Smooth muscle cell (in vitro differentiated cells): Measurements from ENCODE around the gene ATG5. TPM values are rescaled to one million over a fixed set of nuclear protein-coding genes. Genes with fewer than 3 reads are reported as not detected.

Source experiments
- DNase-seq: peaks from one replicate; lab custom pipeline; 2025; ENCODE audit not compliant: unreplicated experiment; lab: John Stamatoyannopoulos, UW
- H2AFZ ChIP-seq: fragments of 200-600 bp; sonication (generic); 2 replicates; pipeline ENCODE4 v1.6.0; 2016; ENCODE audit warnings: antibody characterized with exemption, low read depth, mild to moderate bottlenecking
- H3F3A ChIP-seq: fragments of 200-600 bp; sonication (generic); 2 replicates; pipeline ENCODE4 v1.6.0; 2017; ENCODE audit warnings: antibody characterized with exemption, low read depth
- H3K27ac ChIP-seq: fragments of 200-600 bp; sonication (generic); 2 replicates; pipeline ENCODE4 v1.5.1; 2016; ENCODE audit warnings: low read depth, mild to moderate bottlenecking
- H3K27me3 ChIP-seq: fragments of 200-600 bp; sonication (generic); 2 replicates; pipeline ENCODE4 v1.6.1; 2016; ENCODE audit warnings: low read depth, mild to moderate bottlenecking
- H3K36me3 ChIP-seq: fragments of 200-600 bp; sonication (generic); 2 replicates; pipeline ENCODE4 v1.5.1; 2016; ENCODE audit warnings: low read depth
- H3K4me1 ChIP-seq: fragments of 200-600 bp; sonication (generic); 2 replicates; pipeline ENCODE4 v1.5.1; 2016; ENCODE audit warnings: low read depth
- H3K4me2 ChIP-seq: fragments of 200-600 bp; sonication (generic); 2 replicates; pipeline ENCODE4 v1.6.0; 2016; ENCODE audit warnings: mild to moderate bottlenecking
- H3K4me3 ChIP-seq: fragments of 200-600 bp; sonication (generic); 2 replicates; pipeline ENCODE4 v1.5.1; 2016; ENCODE audit warnings: mild to moderate bottlenecking
- H3K79me2 ChIP-seq: fragments of 200-600 bp; sonication (generic); 2 replicates; pipeline ENCODE4 v1.6.0; 2016; ENCODE audit warnings: low read depth, mild to moderate bottlenecking
- H3K9ac ChIP-seq: fragments of 200-600 bp; sonication (generic); 2 replicates; pipeline ENCODE4 v1.6.0; 2016; ENCODE audit warnings: low read depth
- H3K9me3 ChIP-seq: fragments of 200-600 bp; sonication (generic); replicated peaks from 2 replicates; pipeline ENCODE4 v1.5.1; 2016; ENCODE audit warnings: low read depth
- H4K20me1 ChIP-seq: fragments of 200-600 bp; sonication (generic); 2 replicates; pipeline ENCODE4 v1.6.0; 2016; ENCODE audit warnings: low read depth
- WGBS: methylation state at CpG from one replicate; pipeline ENCODE4 v1.1.7; 2016; ENCODE audit warnings: low lambda C conversion rate; 5-methylcytosine and 5-hydroxymethylcytosine counted together
- polyA plus RNA-seq: library from polyadenylated mRNA; unstranded; fragments of >200 nt; fragmentation: Nextera tagmentation; extraction: Ambion mirVana; gene quantifications from 2 replicates; pipeline ENCODE4 v1.2.1, GENCODE V29; 2016
- total RNA-seq: library from RNA; depleted of rRNA; stranded (reverse); fragments of >200 nt; gene quantifications from 2 replicates; pipeline ENCODE4 v1.2.3, GENCODE V29; 2014
- TF ChIP-seq, protein P1 (sequence below): fragments of 200-600 bp; sonication (generic); IDR thresholded peaks from 2 replicates; pipeline ENCODE4 v1.5.1; 2017; ENCODE audit warnings: borderline replicate concordance, mild to moderate bottlenecking, antibody characterized with exemption; ENCODE audit not compliant: insufficient read depth, poor library complexity, severe bottlenecking

ATG5 gene
- total and polyA plus RNA-seq, 2 experiments from 2014 or later = 33.7 to 34.4 TPM

DNA sequence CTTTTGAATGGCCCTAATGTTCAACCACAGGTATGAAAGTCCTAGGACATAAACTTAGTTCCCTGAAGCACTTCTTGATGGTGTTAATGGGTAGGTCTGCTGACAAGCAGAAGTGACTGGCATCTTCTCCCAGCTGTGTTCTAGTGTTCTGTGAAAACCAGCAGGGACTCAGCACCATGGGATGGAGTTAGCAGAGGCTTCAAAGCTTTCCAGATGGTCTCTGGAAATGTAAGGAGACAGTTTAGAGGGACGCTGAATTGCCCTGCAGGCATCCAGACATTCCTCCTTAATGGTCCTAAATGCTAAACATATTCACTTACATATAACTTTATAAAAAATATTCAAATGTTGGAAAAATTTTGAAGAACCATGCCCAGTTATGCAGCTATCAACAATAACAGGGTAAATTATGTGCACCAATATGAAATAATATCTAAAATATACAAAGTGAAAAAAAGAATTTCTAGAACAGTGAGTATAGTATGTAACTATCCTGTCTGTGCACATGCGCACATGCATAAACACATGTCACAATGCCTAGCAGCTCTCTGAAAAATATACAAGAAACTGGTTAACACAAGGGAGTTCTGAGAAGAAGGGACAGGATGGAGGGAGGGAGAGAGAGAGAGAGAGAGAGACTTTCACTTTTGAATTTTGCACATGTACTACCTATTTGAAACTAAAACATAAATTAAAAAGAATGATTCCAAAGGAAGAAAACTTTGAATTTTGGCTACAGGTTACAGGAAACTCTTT, 152.3 kb downstream of the ATG5 start:
- 89% methylated on average over 2 of the region's 2 CpGs for WGBS
- no peaks in the 10 kb centered on the region for H3K27me3 ChIP-seq
- H3K36me3 ChIP-seq = no peaks in the 10 kb centered on the region
- H3K4me1 ChIP-seq = no peaks in the 10 kb centered on the region
- H3K4me2 ChIP-seq = no peak overlapping the region
- H3K4me3 ChIP-seq = no peak overlapping the region
- H3K79me2 ChIP-seq = no peaks in the 10 kb centered on the region
- H3K9ac ChIP-seq = no peak overlapping the region
- no peaks in the 10 kb centered on the region for H3F3A ChIP-seq
- no peak overlapping the region for H3K27ac ChIP-seq
- no peaks in the 10 kb centered on the region for H4K20me1 ChIP-seq
- no peaks in the 10 kb centered on the region for H3K9me3 ChIP-seq
- TF ChIP-seq, protein P1, sequence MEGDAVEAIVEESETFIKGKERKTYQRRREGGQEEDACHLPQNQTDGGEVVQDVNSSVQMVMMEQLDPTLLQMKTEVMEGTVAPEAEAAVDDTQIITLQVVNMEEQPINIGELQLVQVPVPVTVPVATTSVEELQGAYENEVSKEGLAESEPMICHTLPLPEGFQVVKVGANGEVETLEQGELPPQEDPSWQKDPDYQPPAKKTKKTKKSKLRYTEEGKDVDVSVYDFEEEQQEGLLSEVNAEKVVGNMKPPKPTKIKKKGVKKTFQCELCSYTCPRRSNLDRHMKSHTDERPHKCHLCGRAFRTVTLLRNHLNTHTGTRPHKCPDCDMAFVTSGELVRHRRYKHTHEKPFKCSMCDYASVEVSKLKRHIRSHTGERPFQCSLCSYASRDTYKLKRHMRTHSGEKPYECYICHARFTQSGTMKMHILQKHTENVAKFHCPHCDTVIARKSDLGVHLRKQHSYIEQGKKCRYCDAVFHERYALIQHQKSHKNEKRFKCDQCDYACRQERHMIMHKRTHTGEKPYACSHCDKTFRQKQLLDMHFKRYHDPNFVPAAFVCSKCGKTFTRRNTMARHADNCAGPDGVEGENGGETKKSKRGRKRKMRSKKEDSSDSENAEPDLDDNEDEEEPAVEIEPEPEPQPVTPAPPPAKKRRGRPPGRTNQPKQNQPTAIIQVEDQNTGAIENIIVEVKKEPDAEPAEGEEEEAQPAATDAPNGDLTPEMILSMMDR = no peak
- no peak overlapping the region for H2AFZ ChIP-seq
- no peak for DNase-seq

DNA sequence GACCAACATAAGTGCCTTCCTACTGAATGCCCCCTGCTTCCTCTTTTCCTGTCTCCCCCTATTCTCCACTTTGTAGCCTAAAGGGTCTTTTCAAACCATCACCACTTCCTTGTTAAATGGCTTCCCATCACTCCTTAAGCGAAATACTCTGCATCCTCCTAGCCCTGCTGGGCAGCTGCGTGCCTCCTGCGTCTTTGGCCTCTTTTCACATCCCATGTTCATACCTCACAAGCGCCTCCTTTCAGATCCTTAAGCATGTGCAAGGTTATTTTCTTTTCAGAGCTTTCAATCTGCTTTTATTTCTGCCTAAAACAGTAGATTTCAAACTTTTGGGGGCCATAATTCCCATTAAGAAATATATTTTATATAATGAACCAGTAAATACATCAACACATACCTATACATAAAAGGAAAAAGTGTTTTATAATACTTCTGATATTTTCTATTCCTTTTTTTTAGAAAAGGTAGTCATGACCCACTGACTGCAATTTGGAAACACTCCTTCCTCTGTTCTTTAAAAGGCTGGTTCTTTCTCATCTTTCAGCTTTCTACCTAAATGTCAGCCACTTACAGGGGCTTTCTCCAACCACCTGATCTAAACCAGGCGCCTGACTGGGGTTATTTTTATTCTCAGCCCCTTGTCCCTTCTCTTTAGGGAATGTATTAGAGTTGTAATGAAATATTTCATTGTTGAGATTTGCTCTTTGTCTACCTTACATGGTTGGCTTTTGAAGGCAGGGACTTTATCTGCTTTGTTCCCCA, 155.3 kb downstream of the ATG5 start:
- no peak overlapping the region for H3K9ac ChIP-seq
- 90% methylated on average over 5 of the region's 5 CpGs for WGBS
- H3K4me3 ChIP-seq = no peak overlapping the region
- TF ChIP-seq, protein P1 = no peak
- no peaks in the 10 kb centered on the region for H3K27me3 ChIP-seq
- no peak overlapping the region for H3K27ac ChIP-seq
- H2AFZ ChIP-seq = no peak overlapping the region
- no peaks in the 10 kb centered on the region for H4K20me1 ChIP-seq
- DNase-seq = no peak
- no peaks in the 10 kb centered on the region for H3F3A ChIP-seq
- no peak overlapping the region for H3K4me2 ChIP-seq
- no peaks in the 10 kb centered on the region for H3K9me3 ChIP-seq
- no peaks in the 10 kb centered on the region for H3K79me2 ChIP-seq
- H3K36me3 ChIP-seq = no peaks in the 10 kb centered on the region
- no peaks in the 10 kb centered on the region for H3K4me1 ChIP-seq

DNA sequence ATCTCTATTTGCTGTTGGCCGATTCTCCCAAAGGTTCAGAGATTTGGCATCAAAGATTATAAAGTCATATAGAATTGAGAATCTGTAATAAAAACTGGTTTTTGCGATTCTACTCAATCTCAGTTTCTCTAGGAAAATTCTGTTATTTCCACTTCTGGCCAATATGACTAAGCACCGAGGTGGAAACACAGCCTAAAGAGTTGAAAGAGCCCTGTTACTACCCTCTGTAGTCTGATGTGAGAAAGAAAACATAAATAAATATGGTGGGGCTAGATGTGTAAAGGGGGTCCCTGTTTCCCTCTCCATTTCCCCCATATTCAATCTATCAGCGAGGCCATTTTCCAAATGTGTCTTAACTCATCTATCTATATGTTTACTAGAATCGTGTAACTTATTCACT, 156.0 kb downstream of the ATG5 start:
- no peak for DNase-seq
- Histone ChIP-seq H3K4me1 (no peaks in the 10 kb centered on the region), H3K9ac (no peak overlapping the region), H3K79me2 (no peaks in the 10 kb centered on the region), H3K9me3 (no peaks in the 10 kb centered on the region), H3K36me3 (no peaks in the 10 kb centered on the region), H3K4me2 (no peak overlapping the region), H2AFZ (no peak overlapping the region), H3F3A (no peaks in the 10 kb centered on the region), H3K4me3 (no peak overlapping the region), H3K27me3 (no peaks in the 10 kb centered on the region), H4K20me1 (no peaks in the 10 kb centered on the region), H3K27ac (no peak overlapping the region)
- 95% methylated on average over 5 of the region's 5 CpGs for WGBS
- TF ChIP-seq, protein P1 = no peak
